Measurements from ENCODE around the gene SLA2.

DNA sequence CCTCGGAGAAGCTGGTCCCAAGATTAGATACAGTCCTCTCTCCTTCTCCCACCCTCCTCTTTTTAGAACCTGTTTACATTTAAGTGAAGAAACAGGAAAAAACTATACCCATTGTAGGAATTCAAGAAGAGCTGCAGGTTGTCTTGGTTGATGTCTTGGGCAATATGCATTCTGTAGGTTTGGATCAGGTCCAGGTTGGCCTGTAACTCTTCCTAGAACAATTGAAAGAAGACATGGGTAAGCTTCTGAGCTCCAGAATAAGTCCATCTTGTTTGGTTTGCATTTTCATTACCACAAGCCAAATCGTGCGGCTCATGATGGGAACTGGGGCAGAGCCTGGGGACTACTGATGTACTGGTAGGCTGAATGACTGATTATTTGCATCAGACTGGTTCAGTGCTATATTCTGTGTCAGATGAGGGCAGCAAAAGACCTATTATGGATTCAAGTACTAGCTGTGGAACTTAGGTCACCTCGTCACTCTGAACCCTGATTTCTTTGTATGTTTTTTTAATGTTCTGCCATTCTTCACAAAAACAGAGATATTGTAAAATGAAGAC is 20.3 kb upstream of the SLA2 start:
- TF ChIP-seq POLR2AphosphoS5 (IDR thresholded peaks at IDR 0.05; ENCODE audit: low read depth, low read length): no peak
- no peak for TF ChIP-seq POLR2A (IDR thresholded peaks at IDR 0.05; ENCODE audit: low read depth, low read length)
